Activated B cell treated with CpG ODN at 0.5 μM for 24 hours (primary cell): ENCODE results near the gene MGP. TPM values are rescaled to one million over a fixed set of nuclear protein-coding genes. Genes with fewer than 3 reads are reported as not detected.

Experiments
- ATAC-seq: fragments of 200-7000 bp; cut with Tn5 transposase; one replicate; pipeline ENCODE4 v1.10.0; 2021; ENCODE audit warnings: low read depth, mild to moderate bottlenecking, moderate library complexity
- CTCF ChIA-PET: fragments of 350-600 bp; sonication (Branson Sonifier 250); formaldehyde crosslinking; loops from one replicate; lab custom pipeline; 2021; ENCODE audit warnings: antibody characterized with exemption; lab: Charles Lee
- POLR2A ChIA-PET: fragments of 350-600 bp; sonication (Branson Sonifier 250); formaldehyde crosslinking; loops from one replicate; lab custom pipeline; 2021; ENCODE audit warnings: antibody characterized with exemption; lab: Charles Lee
- DNase-seq: peaks from one replicate; pipeline ENCODE4 v3.0.0; 2022
- H3K27ac Mint-ChIP-seq: one replicate; pipeline ENCODE4 v1.8.0; 2020; ENCODE audit warnings: mixed read lengths
- H3K27me3 Mint-ChIP-seq: one replicate; pipeline ENCODE4 v1.8.0; 2021; ENCODE audit warnings: mixed read lengths
- H3K36me3 Mint-ChIP-seq: one replicate; pipeline ENCODE4 v1.8.0; 2021; ENCODE audit warnings: low read depth, mixed read lengths
- H3K4me1 Mint-ChIP-seq: one replicate; pipeline ENCODE4 v1.8.0; 2021; ENCODE audit warnings: mixed read lengths
- H3K4me3 Mint-ChIP-seq: one replicate; pipeline ENCODE4 v1.8.0; 2020; ENCODE audit warnings: mild to moderate bottlenecking, mixed read lengths
- H3K9me3 Mint-ChIP-seq: one replicate; pipeline ENCODE4 v1.8.0; 2020; ENCODE audit warnings: mixed read lengths
- CTCF ChIP-seq: fragments of 200-600 bp; IDR thresholded peaks from one replicate; pipeline ENCODE4 v1.8.0; 2022; ENCODE audit warnings: antibody characterized with exemption, mild to moderate bottlenecking
- intact Hi-C: fragments of 100-400 bp; cut with micrococcal nuclease; formaldehyde crosslinking; loops from one replicate; pipeline ENCODE4 v1.15.1; 2024
- total RNA-seq: library from RNA; stranded (reverse); gene quantifications from 2 replicates; pipeline ENCODE4 v1.2.3, GENCODE V29; 2022

The MGP gene
- total RNA-seq, 1 donor from 2014 or later, result not detected

- H3K9me3 Mint-ChIP-seq, result no peaks in the 10 kb centered on the region
- no peak for TF ChIP-seq CTCF
- no peak overlapping the region for H3K4me3 Mint-ChIP-seq
- no peaks in the 10 kb centered on the region for H3K36me3 Mint-ChIP-seq
- ChIA-PET POLR2A (interaction anchor here (0.8 to 1.1 kb wide), 3 partner anchors 105 to 374 kb away, joined by 3 to 4 read pairs (median 4); partner anchors contain the start of gene RERG), CTCF (interaction anchor here (0.6 to 7.0 kb wide), 7 partner anchors 8 to 376 kb away, joined by 3 to 139 read pairs (median 5); partner anchors contain the start of genes ERP27 and RERG)
- ATAC-seq (no peak), DNase-seq (no peak)
- no peak overlapping the region for H3K27ac Mint-ChIP-seq
- intact Hi-C loops, result loop anchor here (10.0 kb wide), 1 partner anchor 678 kb away; no protein-coding TSS in a partner anchor
- H3K27me3 Mint-ChIP-seq, result no peaks in the 10 kb centered on the region
- H3K4me1 Mint-ChIP-seq, result peaks cover 9% of the 10 kb centered on the region
These were observed 38.6 kb downstream of the MGP start for GRCh38 chr12:14846876-14847580.

GRCh38 chr12:14846042-14846587 lies 39.5 kb downstream of the MGP start:
- ATAC-seq (no peak), DNase-seq (no peak)
- peaks cover 13% of the 10 kb centered on the region for H3K4me1 Mint-ChIP-seq
- no peak for TF ChIP-seq CTCF
- no peaks in the 10 kb centered on the region for H3K27me3 Mint-ChIP-seq
- no peaks in the 10 kb centered on the region for H3K9me3 Mint-ChIP-seq
- H3K4me3 Mint-ChIP-seq, result no peak overlapping the region
- no peak overlapping the region for H3K27ac Mint-ChIP-seq
- H3K36me3 Mint-ChIP-seq, result no peaks in the 10 kb centered on the region
- ChIA-PET POLR2A (interaction anchor here (0.6 to 1.0 kb wide), 2 partner anchors 150 to 375 kb away, joined by 3 to 4 read pairs; partner anchors contain the start of gene RERG), CTCF (interaction anchor here (1.0 to 7.0 kb wide), 11 partner anchors 9 to 606 kb away, joined by 3 to 139 read pairs (median 4); partner anchors contain the start of genes ERP27 and RERG)
- intact Hi-C loops, result loop anchor here (10.0 kb wide), 1 partner anchor 679 kb away; no protein-coding TSS in a partner anchor

- no peak overlapping the region for H3K4me3 Mint-ChIP-seq
- H3K27me3 Mint-ChIP-seq, result no peaks in the 10 kb centered on the region
- TF ChIP-seq CTCF, result peak; percentile 87
- CTCF ChIA-PET, result interaction anchor here (1.0 to 7.0 kb wide), 10 partner anchors 10 to 606 kb away, joined by 3 to 139 read pairs (median 4); partner anchors contain the start of gene RERG
- DNase-seq (no peak), ATAC-seq (peak; percentile 81)
- H3K9me3 Mint-ChIP-seq, result no peaks in the 10 kb centered on the region
- H3K4me1 Mint-ChIP-seq, result peaks cover 14% of the 10 kb centered on the region
- peak overlapping the region; percentile 51 for H3K27ac Mint-ChIP-seq
- POLR2A ChIA-PET, result interaction anchor here (1.0 kb wide), 1 partner anchor 151 kb away, joined by 3 read pairs; no protein-coding TSS in a partner anchor
- intact Hi-C loops, result loop anchor here (1.0 to 10.0 kb wide), 13 partner anchors 39 to 679 kb away; partner anchors contain the start of genes ARHGDIB, C12orf60, MGP and RERG
- no peaks in the 10 kb centered on the region for H3K36me3 Mint-ChIP-seq
These were observed 40.3 kb downstream of the MGP start for GRCh38 chr12:14845350-14845750.

GRCh38 chr12:14844401-14844800 lies 41.3 kb downstream of the MGP start:
- DNase-seq (no peak), ATAC-seq (no peak)
- no peak overlapping the region for H3K27ac Mint-ChIP-seq
- H3K36me3 Mint-ChIP-seq, result no peaks in the 10 kb centered on the region
- H3K4me3 Mint-ChIP-seq, result no peak overlapping the region
- intact Hi-C loops, result loop anchor here (2.0 to 10.0 kb wide), 6 partner anchors 40 to 680 kb away; partner anchors contain the start of genes C12orf60, MGP and WBP11
- no peak for TF ChIP-seq CTCF
- peaks cover 14% of the 10 kb centered on the region for H3K4me1 Mint-ChIP-seq
- no peaks in the 10 kb centered on the region for H3K9me3 Mint-ChIP-seq
- POLR2A ChIA-PET, result interaction anchor here (1.6 kb wide), 1 partner anchor 151 kb away, joined by 3 read pairs; no protein-coding TSS in a partner anchor
- H3K27me3 Mint-ChIP-seq, result no peaks in the 10 kb centered on the region
- CTCF ChIA-PET, result interaction anchor here (0.8 to 7.0 kb wide), 4 partner anchors 8 to 376 kb away, joined by 3 to 139 read pairs (median 14); partner anchors contain the start of gene RERG
